IMR-90 (cell line): Measurements from ENCODE around the gene ZNF558. TPM values are rescaled to one million over a fixed set of nuclear protein-coding genes. Genes with fewer than 3 reads are reported as not detected.

Source experiments
- ATAC-seq: fragments of 200-7000 bp; cut with Tn5 transposase; 2 replicates; pipeline ENCODE4 v1.9.1; 2020; ENCODE audit warnings: low read depth, mild to moderate bottlenecking, moderate library complexity
- BruUV-seq: library from RNA; stranded (reverse); fragments of 400-500 nt; replicated peaks from 2 replicates; lab custom pipeline; 2021; lab: Mats Ljungman, UMichigan
- CTCF ChIA-PET: fragments of 300-600 bp; formaldehyde crosslinking; extraction: SDS; loops from one replicate; lab custom pipeline; 2021; ENCODE audit warnings: antibody characterized with exemption; lab: Yijun Ruan, JAX
- POLR2A ChIA-PET: fragments of 300-600 bp; sonication (Branson Sonifier 250); formaldehyde crosslinking; loops from one replicate; lab custom pipeline; 2022; ENCODE audit warnings: antibody characterized with exemption; ENCODE audit not compliant: unreplicated experiment; lab: Charles Lee
- DNase-seq: peaks from one replicate; pipeline ENCODE4 v3.0.0; 2013
- H2AFZ ChIP-seq: replicated peaks from 2 replicates; pipeline ENCODE3; 2013; ENCODE audit warnings: low read length, mild to moderate bottlenecking; ENCODE audit not compliant: poor library complexity
- H2AK5ac ChIP-seq: 2 replicates; pipeline ENCODE4 v1.6.1; 2013; ENCODE audit warnings: low read depth, low read length, inconsistent platforms
- H2AK9ac ChIP-seq: replicated peaks from 2 replicates; pipeline ENCODE3; 2013; ENCODE audit warnings: mild to moderate bottlenecking, low read depth, low read length, moderate library complexity; ENCODE audit not compliant: poor library complexity
- H2BK120ac ChIP-seq: 2 replicates; pipeline ENCODE4 v1.6.1; 2013; ENCODE audit warnings: low read depth, low read length, inconsistent platforms
- H2BK15ac ChIP-seq: 3 replicates; pipeline ENCODE4 v1.6.1; 2013; ENCODE audit warnings: low read depth, low read length, inconsistent platforms
- H2BK20ac ChIP-seq: 2 replicates; pipeline ENCODE4 v1.6.1; 2013; ENCODE audit warnings: low read depth, mild to moderate bottlenecking, inconsistent platforms, low read length, moderate library complexity
- H2BK5ac ChIP-seq: 2 replicates; pipeline ENCODE4 v1.6.1; 2013; ENCODE audit warnings: mild to moderate bottlenecking, low read depth, low read length, inconsistent platforms; ENCODE audit not compliant: poor library complexity, severe bottlenecking
- H3K14ac ChIP-seq: replicated peaks from 2 replicates; pipeline ENCODE4 v1.6.1; 2013; ENCODE audit warnings: low read depth, low read length, inconsistent platforms
- H3K18ac ChIP-seq: 2 replicates; pipeline ENCODE4 v1.6.1; 2013; ENCODE audit warnings: low read depth, low read length, control low read depth
- H3K23ac ChIP-seq: 2 replicates; pipeline ENCODE4 v1.6.1; 2013; ENCODE audit warnings: low read depth, low read length, inconsistent platforms
- H3K27ac ChIP-seq: 2 replicates; pipeline ENCODE4 v1.5.1; 2013; ENCODE audit warnings: mild to moderate bottlenecking, control low read depth, low read length; ENCODE audit not compliant: insufficient read depth
- H3K27me3 ChIP-seq: 2 replicates; pipeline ENCODE4 v1.6.1; 2013; ENCODE audit warnings: low read length; ENCODE audit not compliant: control insufficient read depth, insufficient read depth
- H3K36me3 ChIP-seq: 2 replicates; pipeline ENCODE4 v1.6.1; 2013; ENCODE audit warnings: low read length, mixed read lengths; ENCODE audit not compliant: control insufficient read depth, insufficient read depth
- H3K4ac ChIP-seq: 2 replicates; pipeline ENCODE4 v1.6.1; 2013; ENCODE audit warnings: low read depth, low read length, inconsistent platforms
- H3K4me1 ChIP-seq: 2 replicates; pipeline ENCODE4 v1.6.1; 2013; ENCODE audit warnings: low read length, mixed read lengths; ENCODE audit not compliant: control insufficient read depth, insufficient read depth
- H3K4me2 ChIP-seq: 2 replicates; pipeline ENCODE4 v1.6.1; 2013; ENCODE audit warnings: low read depth, mild to moderate bottlenecking, control low read depth, low read length, moderate library complexity
- H3K4me3 ChIP-seq: 2 replicates; pipeline ENCODE4 v1.5.1; 2013; ENCODE audit warnings: low read depth, mild to moderate bottlenecking, control low read depth, low read length, moderate library complexity; ENCODE audit not compliant: insufficient read depth
- H3K56ac ChIP-seq: 2 replicates; pipeline ENCODE4 v1.6.1; 2013; ENCODE audit warnings: low read length, inconsistent platforms; ENCODE audit not compliant: insufficient read depth; ENCODE audit errors: extremely low read depth
- H3K79me1 ChIP-seq, 2 experiments: 2 replicates each; pipeline ENCODE4 v1.6.1; 2013; ENCODE audit warnings: low read length in 2 of 2, inconsistent platforms in 1 of 2, low read depth in 1 of 2
- H3K9ac ChIP-seq: 2 replicates; pipeline ENCODE4 v1.6.1; 2013; ENCODE audit warnings: low read depth, low read length, control low read depth
- H3K9me1 ChIP-seq: 2 replicates; pipeline ENCODE4 v1.6.1; 2013; ENCODE audit warnings: low read length, inconsistent platforms; ENCODE audit not compliant: insufficient read depth
- H3K9me3 ChIP-seq: 2 replicates; pipeline ENCODE4 v1.6.1; 2013; ENCODE audit warnings: low read length; ENCODE audit not compliant: control insufficient read depth, insufficient read depth
- H4K20me1 ChIP-seq: 2 replicates; pipeline ENCODE4 v1.6.1; 2013; ENCODE audit warnings: low read length, inconsistent platforms; ENCODE audit not compliant: insufficient read depth
- H4K5ac ChIP-seq: 2 replicates; pipeline ENCODE4 v1.6.1; 2013; ENCODE audit warnings: mild to moderate bottlenecking, low read depth, low read length, control low read depth
- H4K8ac ChIP-seq, 2 experiments: 2 replicates each; pipeline ENCODE4 v1.6.1; 2013; ENCODE audit warnings: low read depth in 2 of 2, low read length in 2 of 2, control low read depth in 1 of 2, inconsistent platforms in 1 of 2
- H4K91ac ChIP-seq: 2 replicates; pipeline ENCODE4 v1.6.1; 2013; ENCODE audit warnings: low read depth, low read length, inconsistent platforms; ENCODE audit not compliant: insufficient read depth
- BHLHE40 ChIP-seq: fragments of 150-350 bp; IDR thresholded peaks from 2 replicates; pipeline ENCODE4 v1.6.1; 2016; ENCODE audit warnings: mild to moderate bottlenecking, low read depth, low read length
- FOS ChIP-seq: fragments of 150-350 bp; IDR thresholded peaks from 2 replicates; pipeline ENCODE4 v1.6.1; 2016; ENCODE audit warnings: low read depth, low read length
- POLR2A ChIP-seq: IDR thresholded peaks from 2 replicates; pipeline ENCODE4 v1.6.1; 2012; ENCODE audit warnings: mild to moderate bottlenecking, low read depth, low read length
- RAD21 ChIP-seq: IDR thresholded peaks from 2 replicates; pipeline ENCODE4 v1.6.1; 2012; ENCODE audit warnings: low read length, improper control_type of control experiment
- RFX5 ChIP-seq: IDR thresholded peaks from 2 replicates; pipeline ENCODE4 v1.8.0; 2012; ENCODE audit warnings: low read depth, mild to moderate bottlenecking, low read length, moderate library complexity
- SMC3 ChIP-seq: fragments of 150-350 bp; IDR thresholded peaks from 2 replicates; pipeline ENCODE4 v1.6.1; 2016; ENCODE audit warnings: low read depth, mild to moderate bottlenecking, antibody characterized with exemption, low read length, moderate library complexity
- USF2 ChIP-seq: fragments of 150-350 bp; IDR thresholded peaks from 2 replicates; pipeline ENCODE4 v1.6.1; 2017; ENCODE audit warnings: mild to moderate bottlenecking, antibody characterized with exemption, low read length, low read depth
- dilution Hi-C: fragments of 300-500 bp; cut with HindIII; formaldehyde crosslinking; loops from one replicate; pipeline ENCODE4 v1.14.3; 2018; ENCODE audit warnings: low sequenced_read_pairs; ENCODE audit not compliant: unreplicated experiment
- in situ Hi-C: fragments of 300-500 bp; cut with MboI; formaldehyde crosslinking; loops from 3 replicates; pipeline ENCODE4 v1.14.3; 2019; ENCODE audit warnings: low sequenced_read_pairs, inconsistent platforms, mixed read lengths
- intact Hi-C: fragments of 100-400 bp; cut with micrococcal nuclease; formaldehyde crosslinking; loops from 2 replicates; pipeline ENCODE4 v1.10.0; 2022
- polyA plus RNA-seq, 3 experiments: library from polyadenylated mRNA; depleted of rRNA; stranded (reverse); fragments of >200 nt; gene quantifications; 2 replicates each; pipeline ENCODE4 v1.2.3, GENCODE V29; 2012; ENCODE audit warnings: low replicate concordance in 1 of 3
- total RNA-seq: library from RNA; depleted of rRNA; stranded (reverse); fragments of >200 nt; gene quantifications from 2 replicates; pipeline ENCODE4 v1.2.3, GENCODE V29; 2012
- TF ChIP-seq, protein P1 (sequence below): conservative IDR thresholded peaks from 2 replicates; pipeline ENCODE4 v1.5.1; 2012; ENCODE audit warnings: mild to moderate bottlenecking, low read depth, low read length, improper control_type of control experiment

ZNF558 gene
- total and polyA plus RNA-seq, 2 of the 4 experiments (the other 2 are of a cell fraction), result 14.3 to 21.0 TPM

GRCh38 chr19:8832132-8833021 is at the start of gene ZNF558, which contains the start of gene MBD3L1 (continued):
- no peak for TF ChIP-seq USF2

- H3K27ac ChIP-seq, result no peak overlapping the region
- in situ Hi-C loops (no loop called here), dilution Hi-C loops (no loop called here), intact Hi-C loops (no loop called here)
- H2BK5ac ChIP-seq, result no peak overlapping the region
- CTCF ChIA-PET, result no interaction called here
- H3K56ac ChIP-seq, result no peak overlapping the region
- no peaks in the 10 kb centered on the region for H3K27me3 ChIP-seq
- no peak overlapping the region for H4K8ac ChIP-seq
- H4K5ac ChIP-seq, result no peak overlapping the region
- H3K18ac ChIP-seq, result no peak overlapping the region
- no peak for ATAC-seq
- no peak overlapping the region for H3K4ac ChIP-seq
- H3K4me2 ChIP-seq, result no peak overlapping the region
- H3K14ac ChIP-seq, result no peak overlapping the region
- TF ChIP-seq, protein P1, sequence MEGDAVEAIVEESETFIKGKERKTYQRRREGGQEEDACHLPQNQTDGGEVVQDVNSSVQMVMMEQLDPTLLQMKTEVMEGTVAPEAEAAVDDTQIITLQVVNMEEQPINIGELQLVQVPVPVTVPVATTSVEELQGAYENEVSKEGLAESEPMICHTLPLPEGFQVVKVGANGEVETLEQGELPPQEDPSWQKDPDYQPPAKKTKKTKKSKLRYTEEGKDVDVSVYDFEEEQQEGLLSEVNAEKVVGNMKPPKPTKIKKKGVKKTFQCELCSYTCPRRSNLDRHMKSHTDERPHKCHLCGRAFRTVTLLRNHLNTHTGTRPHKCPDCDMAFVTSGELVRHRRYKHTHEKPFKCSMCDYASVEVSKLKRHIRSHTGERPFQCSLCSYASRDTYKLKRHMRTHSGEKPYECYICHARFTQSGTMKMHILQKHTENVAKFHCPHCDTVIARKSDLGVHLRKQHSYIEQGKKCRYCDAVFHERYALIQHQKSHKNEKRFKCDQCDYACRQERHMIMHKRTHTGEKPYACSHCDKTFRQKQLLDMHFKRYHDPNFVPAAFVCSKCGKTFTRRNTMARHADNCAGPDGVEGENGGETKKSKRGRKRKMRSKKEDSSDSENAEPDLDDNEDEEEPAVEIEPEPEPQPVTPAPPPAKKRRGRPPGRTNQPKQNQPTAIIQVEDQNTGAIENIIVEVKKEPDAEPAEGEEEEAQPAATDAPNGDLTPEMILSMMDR, result no peak
- TF ChIP-seq SMC3, result no peak
- no peak for TF ChIP-seq RFX5
- no peak for TF ChIP-seq FOS
- TF ChIP-seq RAD21, result no peak
- no peak for TF ChIP-seq BHLHE40
- no peak for TF ChIP-seq POLR2A
- H3K36me3 ChIP-seq, result no peaks in the 10 kb centered on the region
- H2BK20ac ChIP-seq, result no peak overlapping the region
- no peak for DNase-seq
- H2AK9ac ChIP-seq, result no peak overlapping the region
- H4K91ac ChIP-seq, result no peak overlapping the region
- no peak overlapping the region for H3K23ac ChIP-seq
- H3K9me1 ChIP-seq, result no peaks in the 10 kb centered on the region
- H3K9ac ChIP-seq, result no peak overlapping the region
- no peak overlapping the region for H2AFZ ChIP-seq
- H2BK120ac ChIP-seq, result no peak overlapping the region
- peaks cover 35% of the 10 kb centered on the region for H3K9me3 ChIP-seq
- H3K4me3 ChIP-seq, result no peak overlapping the region
- no TSS peak for BruUV-seq
- no peaks in the 10 kb centered on the region for H3K4me1 ChIP-seq
- POLR2A ChIA-PET, result no interaction called here
- no peak overlapping the region for H2AK5ac ChIP-seq
- no peak overlapping the region for H2BK15ac ChIP-seq
- H3K79me1 ChIP-seq, result no peaks in the 10 kb centered on the region
- H4K20me1 ChIP-seq, result no peaks in the 10 kb centered on the region
Measured at GRCh38 chr19:8881512-8881911, 49.4 kb upstream of the ZNF558 start.
